Stimulated activated effector memory CD8-positive, alpha-beta T cell treated with anti-CD3 and anti-CD28 coated beads, Interleukin-12 subunit alpha, Interleukin-12 subunit beta, amount 100 ng/mL, for 72 hours (primary cell): ENCODE results near the gene CDK6.
A peak's percentile ranks its signal among the peaks of the same experiment; 100 is the strongest.

Source experiments
- ATAC-seq: fragments of 150-1000 bp; cut with Tn5 transposase; 2 replicates; pipeline ENCODE4 v1.10.0; 2021
- DNase-seq, 2 donors: peaks; one replicate each; pipeline ENCODE4 v3.0.0; 2021 to 2022; ENCODE audit warnings: low spot score in 2 of 2
- H3K27ac Mint-ChIP-seq: one replicate; pipeline ENCODE4 v1.8.0; 2022; ENCODE audit warnings: mild to moderate bottlenecking, mixed read lengths
- H3K36me3 Mint-ChIP-seq: one replicate; pipeline ENCODE4 v1.8.0; 2022; ENCODE audit warnings: mild to moderate bottlenecking, mixed read lengths
- H3K4me1 Mint-ChIP-seq: one replicate; pipeline ENCODE4 v1.8.0; 2022; ENCODE audit warnings: mixed read lengths
- H3K4me3 Mint-ChIP-seq: one replicate; pipeline ENCODE4 v1.8.0; 2022; ENCODE audit warnings: mild to moderate bottlenecking, mixed read lengths
- H3K9me3 Mint-ChIP-seq: one replicate; pipeline ENCODE4 v1.8.0; 2022; ENCODE audit warnings: mixed read lengths

Gene CDK6

GRCh38 chr7:92680442-92680841 lies 155.9 kb downstream of the CDK6 start:
- Mint-ChIP-seq H3K36me3 (peaks cover 80% of the 10 kb centered on the region), H3K4me1 (peaks cover 57% of the 10 kb centered on the region), H3K9me3 (peaks cover 3% of the 10 kb centered on the region), H3K4me3 (no peak overlapping the region), H3K27ac (peak overlapping the region; percentile 84)
- DNase-seq (no peak), ATAC-seq (no peak)

DNA sequence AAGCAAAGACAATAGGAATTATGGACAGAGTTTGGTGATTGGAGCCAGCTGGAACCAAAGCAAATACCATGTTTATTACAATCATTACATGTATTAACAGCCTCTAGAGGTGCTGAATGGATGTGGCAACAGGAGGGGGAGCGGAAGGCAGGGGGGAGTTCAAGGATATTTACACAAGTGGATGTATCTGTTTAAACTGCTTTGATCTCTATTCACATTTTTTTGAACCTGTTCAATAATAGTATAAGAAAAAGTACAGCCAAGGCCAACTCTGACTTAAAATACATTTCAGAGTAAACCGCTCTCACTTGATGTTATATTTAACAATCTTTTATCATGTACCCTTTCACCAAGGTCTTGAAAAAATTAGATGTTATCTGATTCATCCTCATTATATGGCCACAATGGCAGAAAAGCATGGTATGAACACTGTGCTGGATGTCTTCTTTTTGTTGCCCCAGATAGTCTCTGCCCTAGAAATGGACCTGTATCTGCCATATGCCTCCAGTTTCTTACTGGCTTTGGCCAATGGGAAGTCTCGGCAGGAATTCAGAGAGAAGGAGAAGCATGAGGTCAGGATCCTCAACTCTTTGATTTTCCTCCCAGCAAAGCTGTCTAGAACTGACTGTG lies 158.0 kb downstream of the CDK6 start:
- DNase-seq (no peak), ATAC-seq (no peak)
- peaks cover 72% of the 10 kb centered on the region for H3K36me3 Mint-ChIP-seq
- H3K4me3 Mint-ChIP-seq: no peak overlapping the region
- H3K27ac Mint-ChIP-seq: peak overlapping the region; percentile 30
- H3K9me3 Mint-ChIP-seq: peaks cover 5% of the 10 kb centered on the region
- peaks cover 47% of the 10 kb centered on the region for H3K4me1 Mint-ChIP-seq

- DNase-seq: peak in 1 of 2 donors; percentile 20
- Mint-ChIP-seq H3K9me3 (peaks cover 2% of the 10 kb centered on the region), H3K36me3 (peaks cover 78% of the 10 kb centered on the region), H3K27ac (peak overlapping the region; percentile 2), H3K4me1 (peaks cover 51% of the 10 kb centered on the region), H3K4me3 (no peak overlapping the region)
- ATAC-seq: no peak
Observed at GRCh38 chr7:92674379-92674778, 162.0 kb downstream of the CDK6 start.

DNA sequence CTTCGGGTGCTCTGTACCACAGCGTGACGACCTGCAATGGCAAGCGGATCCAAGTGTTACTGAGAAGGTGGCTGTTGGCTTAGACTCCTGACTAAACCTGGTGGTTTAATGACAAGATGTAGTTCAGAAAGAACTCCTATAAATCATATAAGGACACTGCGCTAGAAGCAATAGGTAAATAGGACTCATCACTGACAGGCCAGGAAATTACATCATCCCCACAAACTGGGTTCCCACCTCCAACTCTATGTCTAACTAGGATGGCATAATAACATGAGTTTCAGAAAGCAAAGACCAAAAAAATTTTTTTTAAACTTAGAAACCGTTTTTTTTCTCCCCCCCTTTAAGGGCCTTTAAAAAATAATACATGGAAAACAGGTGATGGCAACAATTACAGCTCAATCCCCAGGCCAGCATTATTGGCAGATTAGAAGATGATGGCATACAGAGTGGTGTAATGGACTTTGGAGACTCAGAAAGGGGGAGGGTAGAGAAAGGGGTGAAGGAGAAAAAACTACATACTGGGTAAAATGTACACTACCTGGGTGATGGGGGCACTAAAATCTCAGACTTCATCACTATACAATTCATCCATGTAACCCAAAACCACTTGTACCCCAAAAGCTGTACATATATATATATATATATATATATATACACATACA lies 164.7 kb downstream of the CDK6 start:
- H3K27ac Mint-ChIP-seq: peak overlapping the region; percentile 82

GRCh38 chr7:92670204-92670851 lies 166.0 kb downstream of the CDK6 start:
- peak overlapping the region; percentile 82 for H3K27ac Mint-ChIP-seq
- peaks cover 49% of the 10 kb centered on the region for H3K36me3 Mint-ChIP-seq
- H3K4me3 Mint-ChIP-seq: peak overlapping the region; percentile 50
- H3K4me1 Mint-ChIP-seq: peaks cover 60% of the 10 kb centered on the region
- peaks cover 2% of the 10 kb centered on the region for H3K9me3 Mint-ChIP-seq
- ATAC-seq (no peak), DNase-seq (peak in 1 of 2 donors; percentile 33)

More for the DNA sequence above, 164.7 kb downstream of the CDK6 start:
- Mint-ChIP-seq H3K9me3 (peaks cover 2% of the 10 kb centered on the region), H3K36me3 (peaks cover 62% of the 10 kb centered on the region), H3K4me1 (peaks cover 49% of the 10 kb centered on the region), H3K4me3 (peak overlapping the region; percentile 50)
- ATAC-seq: peak; percentile 92
- peak in 1 of 2 donors; percentile 40 for DNase-seq

- H3K4me1 Mint-ChIP-seq: peaks cover 66% of the 10 kb centered on the region
- peaks cover 47% of the 10 kb centered on the region for H3K36me3 Mint-ChIP-seq
- ATAC-seq: no peak
- DNase-seq: peak in 1 of 2 donors; percentile 50
- H3K27ac Mint-ChIP-seq: peak overlapping the region; percentile 82
- peaks cover 2% of the 10 kb centered on the region for H3K9me3 Mint-ChIP-seq
- H3K4me3 Mint-ChIP-seq: peak overlapping the region; percentile 50
Observed at GRCh38 chr7:92669616-92670165, 166.7 kb downstream of the CDK6 start.

GRCh38 chr7:92668564-92668963 lies 167.8 kb downstream of the CDK6 start:
- Mint-ChIP-seq H3K4me3 (peak overlapping the region; percentile 31), H3K4me1 (peaks cover 65% of the 10 kb centered on the region), H3K9me3 (no peaks in the 10 kb centered on the region), H3K36me3 (peaks cover 43% of the 10 kb centered on the region), H3K27ac (peak overlapping the region; percentile 66)
- ATAC-seq (no peak), DNase-seq (peak in 1 of 2 donors; percentile 39)

- ATAC-seq: no peak
- no peak for DNase-seq
- Mint-ChIP-seq H3K4me1 (peaks cover 59% of the 10 kb centered on the region), H3K4me3 (peak overlapping the region; percentile 31), H3K36me3 (peaks cover 37% of the 10 kb centered on the region), H3K9me3 (no peaks in the 10 kb centered on the region), H3K27ac (peak overlapping the region; percentile 66)
Observed at GRCh38 chr7:92667816-92668535, 168.4 kb downstream of the CDK6 start.

GRCh38 chr7:92665926-92666325 lies 170.4 kb downstream of the CDK6 start:
- H3K4me3 Mint-ChIP-seq: peak overlapping the region; percentile 55
- ATAC-seq (no peak), DNase-seq (no peak)
- peaks cover 17% of the 10 kb centered on the region for H3K36me3 Mint-ChIP-seq
- H3K27ac Mint-ChIP-seq: peak overlapping the region; percentile 97
- no peaks in the 10 kb centered on the region for H3K9me3 Mint-ChIP-seq
- peaks cover 41% of the 10 kb centered on the region for H3K4me1 Mint-ChIP-seq

- H3K4me3 Mint-ChIP-seq: no peak overlapping the region
- ATAC-seq: no peak
- H3K4me1 Mint-ChIP-seq: peaks cover 31% of the 10 kb centered on the region
- no peaks in the 10 kb centered on the region for H3K36me3 Mint-ChIP-seq
- DNase-seq: peak in 1 of 2 donors; percentile 13
- H3K9me3 Mint-ChIP-seq: no peaks in the 10 kb centered on the region
- no peak overlapping the region for H3K27ac Mint-ChIP-seq
Observed at GRCh38 chr7:92661651-92662050, 174.7 kb downstream of the CDK6 start.

DNA sequence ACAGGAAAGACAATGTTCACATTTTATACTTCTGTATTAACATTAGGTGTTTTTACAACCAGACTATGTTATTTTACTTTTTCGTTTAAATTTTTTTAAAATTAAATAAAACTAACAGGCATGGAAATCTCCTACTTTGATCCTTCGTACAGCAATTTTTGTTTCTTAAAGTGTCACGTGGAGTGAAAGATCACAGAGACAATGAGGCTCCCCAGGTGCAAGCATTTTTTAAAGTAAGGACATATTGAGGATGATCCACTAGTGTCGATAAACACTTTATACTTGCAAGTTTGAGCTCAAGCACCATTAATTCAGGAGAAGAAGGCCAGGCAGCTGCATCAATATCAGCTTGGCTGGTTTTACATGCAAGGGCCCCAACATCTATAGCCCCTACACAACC lies 177.7 kb downstream of the CDK6 start:
- H3K27ac Mint-ChIP-seq: no peak overlapping the region
- H3K36me3 Mint-ChIP-seq: peaks cover 18% of the 10 kb centered on the region
- peaks cover 25% of the 10 kb centered on the region for H3K4me1 Mint-ChIP-seq
- H3K4me3 Mint-ChIP-seq: no peak overlapping the region
- peak in 1 of 2 donors; percentile 22 for DNase-seq
- H3K9me3 Mint-ChIP-seq: peaks cover 3% of the 10 kb centered on the region
- ATAC-seq: no peak

- no peak for ATAC-seq
- no peak for DNase-seq
- Mint-ChIP-seq H3K4me1 (peaks cover 32% of the 10 kb centered on the region), H3K4me3 (no peak overlapping the region), H3K36me3 (peaks cover 24% of the 10 kb centered on the region), H3K9me3 (peaks cover 3% of the 10 kb centered on the region), H3K27ac (no peak overlapping the region)
Observed at GRCh38 chr7:92657391-92657790, 179.0 kb downstream of the CDK6 start.

GRCh38 chr7:92656121-92656520 lies 180.3 kb downstream of the CDK6 start:
- H3K4me1 Mint-ChIP-seq: peaks cover 38% of the 10 kb centered on the region
- H3K36me3 Mint-ChIP-seq: peaks cover 35% of the 10 kb centered on the region
- H3K4me3 Mint-ChIP-seq: no peak overlapping the region
- H3K9me3 Mint-ChIP-seq: peaks cover 3% of the 10 kb centered on the region
- ATAC-seq (no peak), DNase-seq (peak in 1 of 2 donors; percentile 25)
- H3K27ac Mint-ChIP-seq: peak overlapping the region; percentile 44

DNA sequence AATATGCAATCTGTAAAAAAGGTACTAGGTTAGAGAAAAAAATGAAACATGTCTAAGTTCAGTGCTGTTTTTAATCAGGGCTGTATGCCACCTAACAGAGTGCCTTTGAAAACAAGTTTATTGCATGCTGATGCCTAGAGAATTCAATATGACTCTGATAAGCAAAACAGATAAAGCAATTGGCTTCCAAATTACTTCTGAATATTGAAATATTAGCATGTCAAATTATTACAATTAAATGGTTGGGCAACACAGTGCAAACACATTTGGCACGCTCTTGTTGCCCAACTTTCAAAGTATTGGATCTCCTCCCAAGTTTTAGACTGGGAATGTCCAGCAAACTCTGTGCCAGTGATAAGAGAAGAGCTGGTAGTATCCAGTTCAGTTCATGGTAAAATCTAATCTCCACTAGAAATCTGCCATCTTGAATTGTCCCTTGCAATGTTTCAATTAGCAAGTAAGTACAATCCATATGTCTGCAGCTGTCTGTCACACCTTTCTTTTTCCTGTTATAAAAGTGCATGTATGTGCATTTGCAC lies 181.0 kb downstream of the CDK6 start:
- no peak for DNase-seq
- peaks cover 44% of the 10 kb centered on the region for H3K4me1 Mint-ChIP-seq
- H3K9me3 Mint-ChIP-seq: peaks cover 3% of the 10 kb centered on the region
- H3K36me3 Mint-ChIP-seq: peaks cover 42% of the 10 kb centered on the region
- ATAC-seq: no peak
- H3K4me3 Mint-ChIP-seq: no peak overlapping the region
- H3K27ac Mint-ChIP-seq: peak overlapping the region; percentile 44

DNA sequence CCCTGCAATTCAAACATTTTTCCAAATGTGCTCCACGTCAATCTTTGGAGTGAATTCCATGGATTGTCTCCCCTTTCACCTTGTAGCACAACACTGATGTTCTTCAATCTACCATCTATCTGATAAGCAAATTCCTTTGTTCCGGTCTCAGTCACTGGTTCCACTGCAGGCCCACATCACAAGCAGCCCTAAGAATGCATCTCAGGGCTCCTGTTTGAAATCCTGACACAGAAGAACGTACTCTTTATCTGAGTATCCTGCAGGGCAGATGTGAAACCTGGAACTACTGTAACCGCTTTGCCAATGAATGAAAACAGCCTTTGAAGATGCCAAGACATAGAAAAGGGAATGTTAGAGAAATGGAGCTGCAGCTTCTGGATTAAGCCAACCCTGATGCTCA lies 183.2 kb downstream of the CDK6 start:
- no peak for ATAC-seq
- peaks cover 57% of the 10 kb centered on the region for H3K36me3 Mint-ChIP-seq

More for the DNA sequence above, 183.2 kb downstream of the CDK6 start:
- Mint-ChIP-seq H3K4me3 (no peak overlapping the region), H3K4me1 (peaks cover 54% of the 10 kb centered on the region), H3K9me3 (peaks cover 3% of the 10 kb centered on the region), H3K27ac (peak overlapping the region; percentile 48)
- peak in 1 of 2 donors; percentile 50 for DNase-seq
